LNCaP clone FGC (cell line): ENCODE data around the gene KCNJ11.
A peak's percentile ranks its signal among the peaks of the same experiment; 100 is the strongest.

ENCODE experiments used
- DNase-seq: peaks from one replicate; pipeline ENCODE4 v3.0.0-alpha.2; 2011; ENCODE audit warnings: low read depth
- H3K4me3 ChIP-seq: 2 replicates; pipeline ENCODE4 v1.5.1; 2011; ENCODE audit warnings: mild to moderate bottlenecking, low read depth, low read length, control low read depth
- CTCF ChIP-seq: IDR thresholded peaks from 2 replicates; pipeline ENCODE4 v1.5.1; 2012; ENCODE audit warnings: mild to moderate bottlenecking; ENCODE audit not compliant: control insufficient read depth, insufficient read depth; ENCODE audit errors: extremely low read depth

KCNJ11 gene

GRCh38 chr11:17352950-17353820 lies 35.3 kb downstream of the KCNJ11 start:
- TF ChIP-seq CTCF, result no peak
- DNase-seq, result peak; percentile 55
- peak overlapping the region; percentile 64 for H3K4me3 ChIP-seq

- peak within 1 kb of the TSS; percentile 64 for H3K4me3 ChIP-seq
- DNase-seq, result no peak
- TF ChIP-seq CTCF, result no peak
Measured at GRCh38 chr11:17351510-17352176, 36.8 kb downstream of the KCNJ11 start, which contains the start of gene NCR3LG1. Gene NCR3LG1 (plus strand): TSS chr11:17351800. CDS start chr11:17351970, 170 bp downstream.

- peak overlapping the region; percentile 64 for H3K4me3 ChIP-seq
Measured at GRCh38 chr11:17351172-17351509, 37.3 kb downstream of the KCNJ11 start.

GRCh38 chr11:17350455-17351171 lies 37.8 kb downstream of the KCNJ11 start:
- no peak overlapping the region for H3K4me3 ChIP-seq
- no peak for TF ChIP-seq CTCF
- DNase-seq, result no peak

More at GRCh38 chr11:17351172-17351509, 37.3 kb downstream of the KCNJ11 start:
- DNase-seq, result no peak
- TF ChIP-seq CTCF, result no peak

GRCh38 chr11:17347676-17348075 lies 40.8 kb downstream of the KCNJ11 start:
- TF ChIP-seq CTCF, result no peak
- no peak overlapping the region for H3K4me3 ChIP-seq
- DNase-seq, result no peak

- DNase-seq, result no peak
- no peak for TF ChIP-seq CTCF
- no peak overlapping the region for H3K4me3 ChIP-seq
Measured at GRCh38 chr11:17343907-17344306, 44.6 kb downstream of the KCNJ11 start.
